ENCODE results near the gene KIFAP3.

DNA sequence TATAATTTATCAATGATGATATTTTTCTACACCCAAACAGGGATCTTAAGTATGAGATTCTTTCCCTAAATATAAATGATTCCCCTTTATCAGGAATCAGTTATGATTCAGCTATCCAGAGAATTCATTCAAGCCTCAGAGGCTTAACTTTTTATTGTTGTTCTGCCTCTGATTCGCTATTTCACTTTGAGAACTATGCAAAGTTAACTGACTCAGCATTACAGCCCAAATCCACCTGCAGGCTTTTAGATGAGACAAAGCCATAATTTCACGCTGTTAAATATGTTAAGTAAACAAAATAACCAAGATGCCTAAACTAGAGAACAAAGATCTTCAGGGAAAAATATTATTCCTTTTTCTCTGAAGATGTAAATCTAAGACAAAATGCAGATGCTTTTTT is 189.3 kb downstream of the KIFAP3 start:
- no peak for TF ChIP-seq CTCF (IDR thresholded peaks at IDR 0.05 in 4 of 5, conservative IDR thresholded peaks at IDR 0.05 in 1 of 5)
- TF ChIP-seq POLR2A (IDR thresholded peaks at IDR 0.05) = no peak
